Spleen (tissue), 11 donors: ENCODE results near the gene DGKH. TPM values are rescaled to one million over a fixed set of nuclear protein-coding genes. Genes with fewer than 3 reads are reported as not detected.

ENCODE experiments used
- DNase-seq: peaks from one replicate; pipeline ENCODE4 v3.0.0-alpha.2; 2020
- H3K27ac ChIP-seq, 8 donors: fragments of 200-600 bp; sonication (generic) in 7 of 8; 1 replicate in 4 of 8; 2 replicates in 4 of 8; pipeline versions ENCODE4 v1.5.0 to v1.8.0; 2016 to 2021; ENCODE audit warnings: inconsistent platforms in 4 of 8, mild to moderate bottlenecking in 4 of 8, moderate library complexity in 1 of 8
- H3K27me3 ChIP-seq, 7 donors: fragments of 200-600 bp; sonication (generic) in 6 of 7; replicated peaks in 1 of 7; 1 replicate in 4 of 7; 2 replicates in 3 of 7; pipeline versions ENCODE4 v1.5.0 to v1.8.0; 2016 to 2021; ENCODE audit warnings: inconsistent platforms in 3 of 7, mild to moderate bottlenecking in 1 of 7
- H3K36me3 ChIP-seq, 6 donors: fragments of 200-600 bp; sonication (generic) in 5 of 6; 1 replicate in 4 of 6; 2 replicates in 2 of 6; pipeline versions ENCODE4 v1.5.0 to v1.8.0; 2016 to 2021; ENCODE audit warnings: inconsistent platforms in 2 of 6
- H3K4me1 ChIP-seq, 6 donors: fragments of 200-600 bp; sonication (generic) in 5 of 6; 1 replicate in 3 of 6; 2 replicates in 3 of 6; pipeline versions ENCODE4 v1.5.0 to v1.8.0; 2016 to 2021; ENCODE audit warnings: inconsistent platforms in 3 of 6
- H3K4me3 ChIP-seq, 8 donors: fragments of 200-600 bp; sonication (generic) in 7 of 8; 1 replicate in 4 of 8; 2 replicates in 4 of 8; pipeline versions ENCODE4 v1.5.0 to v1.8.0; 2016 to 2021; ENCODE audit warnings: inconsistent platforms in 4 of 8, mild to moderate bottlenecking in 4 of 8, moderate library complexity in 2 of 8
- H3K9me3 ChIP-seq, 8 donors: fragments of 200-600 bp; sonication (generic) in 7 of 8; 1 replicate in 4 of 8; 2 replicates in 4 of 8; pipeline versions ENCODE4 v1.5.0 to v1.8.0; 2016 to 2021; ENCODE audit warnings: inconsistent platforms in 4 of 8
- CTCF ChIP-seq, 11 experiments: fragments of 200-600 bp in 7 of 11; fragments of 450-650 bp in 4 of 11; sonication (generic) in 4 of 11; IDR thresholded peaks in 8 of 11; conservative IDR thresholded peaks in 3 of 11; 1 replicate in 7 of 11; 2 replicates in 4 of 11; pipeline versions ENCODE4 v1.4.0 to v1.8.0; 2016 to 2021; ENCODE audit warnings: antibody characterized with exemption in 11 of 11, inconsistent platforms in 4 of 11, mild to moderate bottlenecking in 1 of 11
- POLR2A ChIP-seq, 3 donors: fragments of 450-650 bp; IDR thresholded peaks; one replicate each; pipeline ENCODE4 v1.5.1; 2017; ENCODE audit warnings: antibody characterized with exemption in 3 of 3, mild to moderate bottlenecking in 1 of 3
- POLR2AphosphoS5 ChIP-seq, 3 donors: sonication (generic); formaldehyde crosslinking; IDR thresholded peaks; one replicate each; pipeline ENCODE4 v1.5.1; 2017; ENCODE audit warnings: antibody characterized with exemption in 3 of 3
- WGBS, 5 donors: extraction: QIAGEN DNeasy Blood & Tissue Kit in 3 of 5; methylation state at CpG; one replicate each; pipeline versions ENCODE4 v1.1.5 to v1.1.7; 2013 to 2018; 5-methylcytosine and 5-hydroxymethylcytosine counted together
- intact Hi-C: fragments of 100-400 bp; cut with DNase I; formaldehyde crosslinking; loops from one replicate; pipeline ENCODE4 v1.15.0; 2023; ENCODE audit warnings: low total_unique reads
- polyA plus RNA-seq, 3 donors: library from polyadenylated mRNA; stranded (reverse); fragments of 200-250 nt; gene quantifications; one replicate each; pipeline ENCODE4 v1.2.1, GENCODE V29; 2013
- total RNA-seq, 7 donors: library from RNA; depleted of rRNA in 3 of 7; stranded (reverse); fragments of >200 nt in 3 of 7; fragmentation: NEBNext Ultra II Directional in 4 of 7; extraction: Animal tissue kit (Norgen Biotek cat#: 25700) in 4 of 7; gene quantifications; one replicate each; pipeline versions ENCODE4 v1.1.0 to v1.2.1, GENCODE V29; 2016 to 2021
- donor health status: healthy with polysubstance abuse.
- donor health status: DM: no; HTN: no; CAD: no; lungs with moderate emphysema.
- donor health status: DM: no; HTN: no; CAD: no.
- donor health status: Bipolar disorder and iron deficiency.
- donor health status: healthy.
- donor health status: DM: no; HTN: no; CAD: no.
- donor health status: DM: yes; HTN: yes; CAD: no.

Gene DGKH
- total and polyA plus RNA-seq, 10 donors, result 0.52 to 15.3 (median 10.8) TPM

GRCh38 chr13:42039457-42039945 lies 8.9 kb upstream of the DGKH start:
- no peaks in the 10 kb centered on the region for H3K36me3 ChIP-seq
- intact Hi-C loops, result no loop called here
- H3K4me3 ChIP-seq, result peak overlapping the region; percentile 72 to 92 (median 82)
- peaks cover 0 to 18% (median 0%) of the 10 kb centered on the region in 7 donors for H3K27me3 ChIP-seq
- peak overlapping the region; percentile 83 to 94 (median 92) for H3K27ac ChIP-seq
- H3K9me3 ChIP-seq, result peaks cover 0 to 12% (median 10%) of the 10 kb centered on the region in 8 donors
- H3K4me1 ChIP-seq, result peaks cover 9 to 29% (median 25%) of the 10 kb centered on the region in 6 donors
- TF ChIP-seq CTCF (IDR thresholded peaks at IDR 0.05 in 8 of 11, conservative IDR thresholded peaks at IDR 0.05 in 3 of 11), result no peak
- no peak for TF ChIP-seq POLR2A (IDR thresholded peaks at IDR 0.05)
- no peak for TF ChIP-seq POLR2AphosphoS5 (IDR thresholded peaks at IDR 0.05)
- 7 to 20% (median 14%) methylated on average over 14 of the region's 14 CpGs for WGBS, 5 donors
- DNase-seq, result no peak

- DNase-seq, result peak; percentile 96
- H3K4me1 ChIP-seq, result peaks cover 9 to 29% (median 25%) of the 10 kb centered on the region in 6 donors
- peak overlapping the region; percentile 72 to 92 (median 82) for H3K4me3 ChIP-seq
- H3K36me3 ChIP-seq, result no peaks in the 10 kb centered on the region
- intact Hi-C loops, result no loop called here
- peak overlapping the region; percentile 83 to 94 (median 92) for H3K27ac ChIP-seq
- H3K9me3 ChIP-seq, result peaks cover 0 to 11% (median 9%) of the 10 kb centered on the region in 8 donors
- TF ChIP-seq CTCF (IDR thresholded peaks at IDR 0.05 in 8 of 11, conservative IDR thresholded peaks at IDR 0.05 in 3 of 11), result peak in 4 of 11 experiments; percentile 5 to 43 (median 22)
- peak; percentile 70 to 85 (median 81) for TF ChIP-seq POLR2AphosphoS5 (IDR thresholded peaks at IDR 0.05)
- TF ChIP-seq POLR2A (IDR thresholded peaks at IDR 0.05), result peak in 1 of 3 donors; percentile 71
- H3K27me3 ChIP-seq, result peaks cover 0 to 18% (median 0%) of the 10 kb centered on the region in 7 donors
- 0 to 1% (median 1%) methylated on average over 34 to 91 of the region's 91 CpGs for WGBS, 5 donors
Measured at GRCh38 chr13:42039946-42040729, 8.3 kb upstream of the DGKH start.

- peak overlapping the region; percentile 72 to 92 (median 82) for H3K4me3 ChIP-seq
- 0 to 1% (median 0%) methylated on average over 4 to 49 of the region's 49 CpGs; no CpG with 5 or more reads in 1 of the 5 donors for WGBS, 5 donors
- H3K4me1 ChIP-seq, result peaks cover 9 to 29% (median 25%) of the 10 kb centered on the region in 6 donors
- peak overlapping the region in 7 of 8 donors; percentile 85 to 94 (median 92) for H3K27ac ChIP-seq
- H3K36me3 ChIP-seq, result no peaks in the 10 kb centered on the region
- intact Hi-C loops, result no loop called here
- peaks cover 0 to 5% (median 4%) of the 10 kb centered on the region in 8 donors for H3K9me3 ChIP-seq
- no peak for TF ChIP-seq POLR2A (IDR thresholded peaks at IDR 0.05)
- TF ChIP-seq CTCF (IDR thresholded peaks at IDR 0.05 in 8 of 11, conservative IDR thresholded peaks at IDR 0.05 in 3 of 11), result no peak
- no peak for TF ChIP-seq POLR2AphosphoS5 (IDR thresholded peaks at IDR 0.05)
- H3K27me3 ChIP-seq, result peaks cover 0 to 18% (median 0%) of the 10 kb centered on the region in 7 donors
- DNase-seq, result no peak
Measured at GRCh38 chr13:42040730-42041010, 7.8 kb upstream of the DGKH start.
